Kidney epithelial cell (primary cell): ENCODE measurements around the gene UTP25. TPM values are rescaled to one million over a fixed set of nuclear protein-coding genes. Genes with fewer than 3 reads are reported as not detected.
"Not testable (repeated sequence)": the region's sequence is repeated elsewhere in the genome, so short reads cannot be mapped to it uniquely, and the experiment has no call there.

Experiments used
- DNase-seq: peaks from one replicate; pipeline ENCODE4 v3.0.0-alpha.2; 2010; ENCODE audit warnings: low read depth
- H3K27me3 ChIP-seq: 2 replicates; pipeline ENCODE4 v1.6.0; 2011; ENCODE audit warnings: low read length; ENCODE audit not compliant: control insufficient read depth, insufficient read depth
- H3K36me3 ChIP-seq: 2 replicates; pipeline ENCODE4 v1.5.1; 2011; ENCODE audit warnings: low read length; ENCODE audit not compliant: control insufficient read depth, insufficient read depth
- H3K4me3 ChIP-seq: 2 replicates; pipeline ENCODE4 v1.5.1; 2011; ENCODE audit warnings: low read depth, mild to moderate bottlenecking, control low read depth, low read length
- CTCF ChIP-seq: IDR thresholded peaks from 2 replicates; pipeline ENCODE4 v1.5.1; 2011; ENCODE audit warnings: mild to moderate bottlenecking, moderate library complexity, low read length, control low read depth, inconsistent platforms; ENCODE audit not compliant: insufficient read depth, poor library complexity, severe bottlenecking
- total RNA-seq: library from RNA; depleted of rRNA; stranded (reverse); fragments of >200 nt; gene quantifications from 2 replicates; pipeline ENCODE4 v1.2.3, GENCODE V29; 2015

Gene UTP25
- total RNA-seq, 1 donor from 2014 or later, result 14.6 TPM

- Histone ChIP-seq H3K27me3 (no peaks in the 10 kb centered on the region), H3K4me3 (no peak overlapping the region), H3K36me3 (no peaks in the 10 kb centered on the region)
- TF ChIP-seq CTCF, result no peak
- DNase-seq, result no peak
Observed at GRCh38 chr1:209890641-209891330, 63.0 kb downstream of the UTP25 start.

GRCh38 chr1:209893751-209894150 lies 66.0 kb downstream of the UTP25 start:
- no peak for TF ChIP-seq CTCF
- H3K36me3 ChIP-seq, result no peaks in the 10 kb centered on the region
- no peaks in the 10 kb centered on the region for H3K27me3 ChIP-seq
- no peak overlapping the region for H3K4me3 ChIP-seq
- no peak for DNase-seq

GRCh38 chr1:209895709-209896108 lies 67.9 kb downstream of the UTP25 start:
- TF ChIP-seq CTCF, result no peak
- H3K27me3 ChIP-seq, result no peaks in the 10 kb centered on the region
- peak; percentile 92 for DNase-seq
- H3K36me3 ChIP-seq, result no peaks in the 10 kb centered on the region
- no peak overlapping the region for H3K4me3 ChIP-seq

GRCh38 chr1:209896346-209896745 lies 68.6 kb downstream of the UTP25 start:
- no peak overlapping the region for H3K4me3 ChIP-seq
- peak; percentile 71 for DNase-seq
- no peaks in the 10 kb centered on the region for H3K36me3 ChIP-seq
- TF ChIP-seq CTCF, result no peak
- H3K27me3 ChIP-seq, result no peaks in the 10 kb centered on the region

- DNase-seq, H3K4me3 ChIP-seq, H3K27me3 ChIP-seq, H3K36me3 ChIP-seq: not testable (repeated sequence)
Observed at GRCh38 chr1:209898271-209898670, 70.5 kb downstream of the UTP25 start.

GRCh38 chr1:209898851-209899250 lies 71.1 kb downstream of the UTP25 start:
- H3K4me3 ChIP-seq, DNase-seq, H3K36me3 ChIP-seq, H3K27me3 ChIP-seq: not testable (repeated sequence)

GRCh38 chr1:209899948-209900347 lies 72.2 kb downstream of the UTP25 start:
- Histone ChIP-seq H3K36me3 (no peaks in the 10 kb centered on the region), H3K4me3 (no peak overlapping the region), H3K27me3 (no peaks in the 10 kb centered on the region)
- no peak for DNase-seq
- TF ChIP-seq CTCF, result peak; percentile 43
